Ovary (tissue), 9 donors: ENCODE results near the gene ASB2. TPM values are rescaled to one million over a fixed set of nuclear protein-coding genes. Genes with fewer than 3 reads are reported as not detected.
A peak's percentile ranks its signal among the peaks of the same experiment; 100 is the strongest.

Experiments
- DNase-seq, 5 donors: peaks; one replicate each; pipeline ENCODE4 v3.0.0-alpha.2; 2019 to 2020
- H3K27ac ChIP-seq, 2 donors: fragments of 200-600 bp; one replicate each; pipeline versions ENCODE4 v1.5.1 to v1.8.0; 2019 to 2022
- H3K27me3 ChIP-seq: fragments of 200-600 bp; one replicate; pipeline ENCODE4 v1.8.0; 2022
- H3K36me3 ChIP-seq: fragments of 200-600 bp; sonication (generic); one replicate; pipeline ENCODE4 v1.5.1; 2019
- H3K4me1 ChIP-seq: one replicate; pipeline ENCODE4 v1.8.1; 2013; ENCODE audit warnings: mild to moderate bottlenecking, moderate library complexity; ENCODE audit not compliant: insufficient read depth
- H3K4me3 ChIP-seq: fragments of 200-600 bp; sonication (generic); one replicate; pipeline ENCODE4 v1.5.1; 2017
- H3K9me3 ChIP-seq, 2 donors: fragments of 200-600 bp in 1 of 2; sonication (generic) in 1 of 2; one replicate each; pipeline versions ENCODE4 v1.5.1 to v1.8.1; 2013 to 2019; ENCODE audit warnings: mild to moderate bottlenecking in 1 of 2, moderate library complexity in 1 of 2
- CTCF ChIP-seq, 3 donors: fragments of 450-650 bp in 2 of 3; fragments of 200-600 bp in 1 of 3; IDR thresholded peaks; one replicate each; pipeline versions ENCODE4 v1.5.1 to v1.8.0; 2016 to 2022; ENCODE audit warnings: antibody characterized with exemption in 3 of 3, mild to moderate bottlenecking in 1 of 3
- EP300 ChIP-seq: sonication (generic); formaldehyde crosslinking; IDR thresholded peaks from one replicate; pipeline ENCODE4 v1.6.1; 2017; ENCODE audit warnings: antibody characterized with exemption
- POLR2A ChIP-seq: fragments of 450-650 bp; IDR thresholded peaks from one replicate; pipeline ENCODE4 v1.6.1; 2017; ENCODE audit warnings: antibody characterized with exemption, mild to moderate bottlenecking, moderate library complexity
- WGBS, 3 donors: extraction: QIAGEN DNeasy Blood & Tissue Kit in 1 of 3; methylation state at CpG; one replicate each; pipeline versions ENCODE4 v1.1.5 to v1.1.7; 2013 to 2017; 5-methylcytosine and 5-hydroxymethylcytosine counted together
- intact Hi-C, 4 donors: fragments of 100-400 bp; cut with DNase I; formaldehyde crosslinking; loops; one replicate each; pipeline versions ENCODE4 v1.11.0 to v1.15.1; 2022 to 2023
- polyA plus RNA-seq, 2 donors: library from polyadenylated mRNA; stranded (reverse); fragments of 200-250 nt in 1 of 2; fragments of 350-450 nt in 1 of 2; fragmentation: Illumina TruSeq in 1 of 2; extraction: RNeasy Lipid Tissue Mini Kit (QIAGEN cat#74804) in 1 of 2; gene quantifications; one replicate each; pipeline ENCODE4 v1.2.3, GENCODE V29; 2013 to 2014
- total RNA-seq, 7 donors: library from RNA; depleted of rRNA in 2 of 7; stranded (reverse); fragments of >200 nt in 2 of 7; fragmentation: NEBNext Ultra II Directional in 3 of 7; extraction: Animal tissue kit (Norgen Biotek cat#: 25700) in 3 of 7; gene quantifications; one replicate each; pipeline versions ENCODE4 v1.1.0 to v1.2.4, GENCODE V29; 2016 to 2023
- donor health status: DM: no; HTN: no; CAD: no; lungs with moderate emphysema.
- donor health status: DM: no; HTN: no; CAD: no.
- donor health status: Bipolar disorder and iron deficiency.
- donor health status: DM: yes; HTN: yes; CAD: no.
- donor health status: DM: no; HTN: no; CAD: no.
- donor health status: DM: yes; HTN: yes; CAD: no.

Gene ASB2
- total and polyA plus RNA-seq, 9 donors, result 1.3 to 25.6 (median 3.0) TPM

GRCh38 chr14:93906341-93907329 lies 69.7 kb downstream of the ASB2 start:
- H3K27ac ChIP-seq, result no peak overlapping the region
- H3K4me3 ChIP-seq, result no peak overlapping the region
- no peaks in the 10 kb centered on the region for H3K9me3 ChIP-seq
- H3K36me3 ChIP-seq, result no peaks in the 10 kb centered on the region
- 43 to 51% (median 46%) methylated on average over 15 of the region's 15 CpGs for WGBS, 3 donors
- TF ChIP-seq POLR2A, result no peak
- no peak for TF ChIP-seq CTCF (IDR thresholded peaks at IDR 0.05)
- TF ChIP-seq EP300, result no peak
- DNase-seq, result peak in 2 of 5 donors; percentile 40 to 45
- intact Hi-C loops, result no loop called here
- H3K4me1 ChIP-seq, result no peaks in the 10 kb centered on the region
- no peaks in the 10 kb centered on the region for H3K27me3 ChIP-seq

GRCh38 chr14:93905623-93906022 lies 70.7 kb downstream of the ASB2 start:
- intact Hi-C loops, result no loop called here

GRCh38 chr14:93903342-93904184 lies 72.8 kb downstream of the ASB2 start:
- H3K36me3 ChIP-seq, result no peaks in the 10 kb centered on the region
- H3K4me1 ChIP-seq, result no peaks in the 10 kb centered on the region
- H3K27me3 ChIP-seq, result no peaks in the 10 kb centered on the region
- H3K27ac ChIP-seq, result no peak overlapping the region
- 49 to 64% (median 57%) methylated on average over 15 of the region's 15 CpGs for WGBS, 3 donors
- no peak overlapping the region for H3K4me3 ChIP-seq
- TF ChIP-seq EP300, result no peak
- TF ChIP-seq CTCF (IDR thresholded peaks at IDR 0.05), result no peak
- no peak for TF ChIP-seq POLR2A
- no peak for DNase-seq
- no peaks in the 10 kb centered on the region for H3K9me3 ChIP-seq
- intact Hi-C loops, result loop anchor here in 1 of 4 donors (5.0 kb wide), 1 partner anchor 251 kb away; no protein-coding TSS in a partner anchor

More at GRCh38 chr14:93905623-93906022, 70.7 kb downstream of the ASB2 start:
- TF ChIP-seq POLR2A, result no peak
- no peak for TF ChIP-seq CTCF (IDR thresholded peaks at IDR 0.05)
- TF ChIP-seq EP300, result no peak
- no peak for DNase-seq
- no peaks in the 10 kb centered on the region for H3K36me3 ChIP-seq
- WGBS, 3 donors, result 71 to 85% (median 81%) methylated on average over 4 of the region's 4 CpGs
- H3K27ac ChIP-seq, result no peak overlapping the region
- H3K4me1 ChIP-seq, result no peaks in the 10 kb centered on the region
- no peak overlapping the region for H3K4me3 ChIP-seq
- no peaks in the 10 kb centered on the region for H3K9me3 ChIP-seq
- H3K27me3 ChIP-seq, result no peaks in the 10 kb centered on the region

GRCh38 chr14:93902619-93903307 lies 73.6 kb downstream of the ASB2 start:
- WGBS, 3 donors, result 60 to 82% (median 62%) methylated on average over 13 of the region's 13 CpGs
- H3K9me3 ChIP-seq, result no peaks in the 10 kb centered on the region
- intact Hi-C loops, result loop anchor here in 1 of 4 donors (5.0 kb wide), 1 partner anchor 250 kb away; no protein-coding TSS in a partner anchor

More at GRCh38 chr14:93902619-93903307, 73.6 kb downstream of the ASB2 start:
- no peak for DNase-seq
- H3K27ac ChIP-seq, result no peak overlapping the region
- H3K4me3 ChIP-seq, result no peak overlapping the region
- H3K4me1 ChIP-seq, result no peaks in the 10 kb centered on the region
- no peak for TF ChIP-seq EP300
- H3K36me3 ChIP-seq, result no peaks in the 10 kb centered on the region
- no peaks in the 10 kb centered on the region for H3K27me3 ChIP-seq
